Measurements from ENCODE around the gene CFAP126. TPM values are rescaled to one million over a fixed set of nuclear protein-coding genes. Genes with fewer than 3 reads are reported as not detected.
A peak's percentile ranks its signal among the peaks of the same experiment; 100 is the strongest.
"Not testable (repeated sequence)": the region's sequence is repeated elsewhere in the genome, so short reads cannot be mapped to it uniquely, and the experiment has no call there.

The CFAP126 gene
- total and polyA plus RNA-seq, 2 donors from 2014 or later, result 2.5 to 3.4 TPM

- intact Hi-C loops (cut with DNase I), result no loop called here
- FAIRE-seq, result no peak
- peaks cover 0 to 5% (median 0%) of the 10 kb centered on the region in 3 donors for H3K4me1 ChIP-seq (ENCODE audit: control insufficient read depth in 2 of 3, insufficient read depth in 2 of 3, low read depth in 1 of 3, low read length in 3 of 3)
Measured at GRCh38 chr1:161402446-161402845, 34.8 kb upstream of the CFAP126 start.

DNA sequence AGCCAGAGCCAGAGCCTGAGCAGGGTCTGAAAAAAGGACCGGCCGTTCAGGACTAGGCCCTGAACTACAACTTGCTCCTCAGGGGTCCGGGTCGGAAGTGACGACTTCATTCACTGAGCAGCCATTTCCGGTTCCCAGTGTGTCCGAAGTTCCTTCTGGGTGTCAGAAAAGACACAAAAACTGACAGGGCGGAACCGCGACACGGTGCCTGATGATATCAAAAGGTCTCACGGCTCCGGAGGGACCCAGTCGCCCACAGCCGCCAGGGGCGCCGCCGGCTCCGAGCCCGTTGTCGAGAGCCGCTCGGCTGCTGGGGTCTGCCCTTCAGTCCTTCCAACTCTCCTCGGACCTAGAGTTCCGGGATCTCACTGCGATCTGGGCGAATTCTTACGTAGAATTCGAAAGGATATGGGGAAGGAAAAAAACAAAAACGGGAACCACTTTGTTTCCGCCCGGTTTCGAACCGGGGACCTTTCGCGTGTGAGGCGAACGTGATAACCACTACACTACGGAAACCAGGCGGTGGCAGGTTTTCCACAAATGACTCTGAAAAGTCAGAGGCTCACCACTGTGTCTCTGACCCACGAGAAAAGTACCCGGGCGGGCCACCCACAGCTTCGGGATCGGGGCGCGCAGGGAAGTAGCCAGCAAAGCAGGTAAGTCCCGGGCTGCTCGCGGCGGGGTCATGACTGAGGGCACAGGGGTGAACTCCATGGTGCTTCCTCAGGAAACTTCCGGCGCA lies 31.8 kb upstream of the CFAP126 start:
- Histone ChIP-seq H3K27me3 (ENCODE audit: control insufficient read depth, insufficient read depth, low read length) (no peaks in the 10 kb centered on the region), H3K27ac (ENCODE audit: low read depth in 2 of 2, low read length in 2 of 2) (peak overlapping the region; percentile 99 to 100), H3K4me3 (ENCODE audit: low read length in 3 of 3) (peak overlapping the region; percentile 82 to 92 (median 91)), H3K36me3 (ENCODE audit: control insufficient read depth in 2 of 3, insufficient read depth in 3 of 3, low read length in 3 of 3) (no peaks in the 10 kb centered on the region), H3K9me3 (ENCODE audit: control insufficient read depth in 2 of 3, insufficient read depth in 1 of 3, low read length in 3 of 3) (no peaks in the 10 kb centered on the region), H3K9ac (ENCODE audit: low read length in 3 of 3) (peak overlapping the region; percentile 86 to 100 (median 98)), H3K4me1 (ENCODE audit: control insufficient read depth in 2 of 3, insufficient read depth in 2 of 3, low read depth in 1 of 3, low read length in 3 of 3) (peaks cover 0 to 5% (median 0%) of the 10 kb centered on the region in 3 donors)
- peak; percentile 18 for TF ChIP-seq CTCF (IDR thresholded peaks at IDR 0.05; ENCODE audit: borderline replicate concordance, extremely low read depth, insufficient read depth)
- no peak for FAIRE-seq
- intact Hi-C loops (cut with DNase I), result no loop called here
- DNase-seq, result peak; percentile 91 to 97 (median 95)

More at GRCh38 chr1:161402446-161402845, 34.8 kb upstream of the CFAP126 start:
- no peaks in the 10 kb centered on the region for H3K27me3 ChIP-seq (ENCODE audit: control insufficient read depth, insufficient read depth, low read length)
- no peak for TF ChIP-seq CTCF (IDR thresholded peaks at IDR 0.05; ENCODE audit: borderline replicate concordance, extremely low read depth, insufficient read depth)
- H3K36me3 ChIP-seq (ENCODE audit: control insufficient read depth in 2 of 3, insufficient read depth in 3 of 3, low read length in 3 of 3), result no peaks in the 10 kb centered on the region
- H3K9ac ChIP-seq (ENCODE audit: low read length in 3 of 3), result no peak overlapping the region
- no peaks in the 10 kb centered on the region for H3K9me3 ChIP-seq (ENCODE audit: control insufficient read depth in 2 of 3, insufficient read depth in 1 of 3, low read length in 3 of 3)
- H3K27ac ChIP-seq (ENCODE audit: low read depth in 2 of 2, low read length in 2 of 2), result no peak overlapping the region
- no peak overlapping the region for H3K4me3 ChIP-seq (ENCODE audit: low read length in 3 of 3)
- DNase-seq, result no peak

DNA sequence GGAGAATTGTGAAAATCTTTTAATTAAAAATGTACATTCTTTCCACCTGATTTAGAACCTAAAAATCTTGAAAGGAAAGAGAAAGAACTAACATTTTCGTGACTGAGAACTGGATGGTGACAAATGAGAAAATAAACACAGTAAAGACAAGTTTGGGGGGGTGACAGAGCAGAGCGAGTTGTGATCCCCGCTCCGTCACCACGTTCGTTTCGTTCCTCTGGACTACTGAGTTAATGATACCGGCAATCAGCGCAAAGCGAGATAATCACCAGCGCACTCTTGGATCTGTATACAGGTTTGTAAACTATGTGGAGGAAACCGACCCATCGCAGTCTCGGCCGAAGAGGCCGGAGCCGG lies 31.2 kb upstream of the CFAP126 start:
- DNase-seq (no peak), FAIRE-seq (no peak)
- TF ChIP-seq CTCF (IDR thresholded peaks at IDR 0.05; ENCODE audit: borderline replicate concordance, extremely low read depth, insufficient read depth), result no peak
- H3K27ac ChIP-seq (ENCODE audit: low read depth in 2 of 2, low read length in 2 of 2), result peak overlapping the region; percentile 99 to 100
- no peaks in the 10 kb centered on the region for H3K9me3 ChIP-seq (ENCODE audit: control insufficient read depth in 2 of 3, insufficient read depth in 1 of 3, low read length in 3 of 3)
- peak overlapping the region; percentile 82 to 92 (median 91) for H3K4me3 ChIP-seq (ENCODE audit: low read length in 3 of 3)
- H3K36me3 ChIP-seq (ENCODE audit: control insufficient read depth in 2 of 3, insufficient read depth in 3 of 3, low read length in 3 of 3), result no peaks in the 10 kb centered on the region
- H3K4me1 ChIP-seq (ENCODE audit: control insufficient read depth in 2 of 3, insufficient read depth in 2 of 3, low read depth in 1 of 3, low read length in 3 of 3), result peaks cover 0 to 5% (median 0%) of the 10 kb centered on the region in 3 donors
- intact Hi-C loops (cut with DNase I), result no loop called here
- peak overlapping the region; percentile 86 to 100 (median 98) for H3K9ac ChIP-seq (ENCODE audit: low read length in 3 of 3)
- H3K27me3 ChIP-seq (ENCODE audit: control insufficient read depth, insufficient read depth, low read length), result no peaks in the 10 kb centered on the region

- H3K9ac ChIP-seq (ENCODE audit: low read length in 3 of 3); DNase-seq; intact Hi-C loops (cut with DNase I); H3K27ac ChIP-seq (ENCODE audit: low read depth in 2 of 2, low read length in 2 of 2); H3K36me3 ChIP-seq (ENCODE audit: control insufficient read depth in 2 of 3, insufficient read depth in 3 of 3, low read length in 3 of 3); H3K9me3 ChIP-seq (ENCODE audit: control insufficient read depth in 2 of 3, insufficient read depth in 1 of 3, low read length in 3 of 3); H3K4me3 ChIP-seq (ENCODE audit: low read length in 3 of 3); H3K4me1 ChIP-seq (ENCODE audit: control insufficient read depth in 2 of 3, insufficient read depth in 2 of 3, low read depth in 1 of 3, low read length in 3 of 3); FAIRE-seq; H3K27me3 ChIP-seq (ENCODE audit: control insufficient read depth, insufficient read depth, low read length): not testable (repeated sequence)
Measured at GRCh38 chr1:161397038-161397437, 29.4 kb upstream of the CFAP126 start.

Measured in kidney (tissue), 14 donors.